Smooth muscle cell (in vitro differentiated cells): ENCODE results near the gene CHAC2. TPM values are rescaled to one million over a fixed set of nuclear protein-coding genes. Genes with fewer than 3 reads are reported as not detected.

ENCODE experiments used
- DNase-seq: peaks from one replicate; lab custom pipeline; 2025; ENCODE audit not compliant: unreplicated experiment; lab: John Stamatoyannopoulos, UW
- H2AFZ ChIP-seq: fragments of 200-600 bp; sonication (generic); 2 replicates; pipeline ENCODE4 v1.6.0; 2016; ENCODE audit warnings: antibody characterized with exemption, low read depth, mild to moderate bottlenecking
- H3F3A ChIP-seq: fragments of 200-600 bp; sonication (generic); 2 replicates; pipeline ENCODE4 v1.6.0; 2017; ENCODE audit warnings: antibody characterized with exemption, low read depth
- H3K27ac ChIP-seq: fragments of 200-600 bp; sonication (generic); 2 replicates; pipeline ENCODE4 v1.5.1; 2016; ENCODE audit warnings: low read depth, mild to moderate bottlenecking
- H3K27me3 ChIP-seq: fragments of 200-600 bp; sonication (generic); 2 replicates; pipeline ENCODE4 v1.6.1; 2016; ENCODE audit warnings: low read depth, mild to moderate bottlenecking
- H3K36me3 ChIP-seq: fragments of 200-600 bp; sonication (generic); 2 replicates; pipeline ENCODE4 v1.5.1; 2016; ENCODE audit warnings: low read depth
- H3K4me1 ChIP-seq: fragments of 200-600 bp; sonication (generic); 2 replicates; pipeline ENCODE4 v1.5.1; 2016; ENCODE audit warnings: low read depth
- H3K4me2 ChIP-seq: fragments of 200-600 bp; sonication (generic); 2 replicates; pipeline ENCODE4 v1.6.0; 2016; ENCODE audit warnings: mild to moderate bottlenecking
- H3K4me3 ChIP-seq: fragments of 200-600 bp; sonication (generic); 2 replicates; pipeline ENCODE4 v1.5.1; 2016; ENCODE audit warnings: mild to moderate bottlenecking
- H3K79me2 ChIP-seq: fragments of 200-600 bp; sonication (generic); 2 replicates; pipeline ENCODE4 v1.6.0; 2016; ENCODE audit warnings: low read depth, mild to moderate bottlenecking
- H3K9ac ChIP-seq: fragments of 200-600 bp; sonication (generic); 2 replicates; pipeline ENCODE4 v1.6.0; 2016; ENCODE audit warnings: low read depth
- H3K9me3 ChIP-seq: fragments of 200-600 bp; sonication (generic); replicated peaks from 2 replicates; pipeline ENCODE4 v1.5.1; 2016; ENCODE audit warnings: low read depth
- H4K20me1 ChIP-seq: fragments of 200-600 bp; sonication (generic); 2 replicates; pipeline ENCODE4 v1.6.0; 2016; ENCODE audit warnings: low read depth
- CTCF ChIP-seq: fragments of 200-600 bp; sonication (generic); IDR thresholded peaks from 2 replicates; pipeline ENCODE4 v1.5.1; 2017; ENCODE audit warnings: borderline replicate concordance, mild to moderate bottlenecking, antibody characterized with exemption; ENCODE audit not compliant: insufficient read depth, poor library complexity, severe bottlenecking
- WGBS: methylation state at CpG from one replicate; pipeline ENCODE4 v1.1.7; 2016; ENCODE audit warnings: low lambda C conversion rate; 5-methylcytosine and 5-hydroxymethylcytosine counted together
- polyA plus RNA-seq: library from polyadenylated mRNA; unstranded; fragments of >200 nt; fragmentation: Nextera tagmentation; extraction: Ambion mirVana; gene quantifications from 2 replicates; pipeline ENCODE4 v1.2.1, GENCODE V29; 2016
- total RNA-seq: library from RNA; depleted of rRNA; stranded (reverse); fragments of >200 nt; gene quantifications from 2 replicates; pipeline ENCODE4 v1.2.3, GENCODE V29; 2014

CHAC2 gene
- total and polyA plus RNA-seq, 2 experiments from 2014 or later: 0.54 to 0.97 TPM

GRCh38 chr2:53769318-53769945 lies 1.8 kb downstream of the CHAC2 start:
- no peak overlapping the region for H2AFZ ChIP-seq
- H4K20me1 ChIP-seq: peaks cover 27% of the 10 kb centered on the region
- no peaks in the 10 kb centered on the region for H3K27me3 ChIP-seq
- H3K4me1 ChIP-seq: peaks cover 12% of the 10 kb centered on the region
- no peak for TF ChIP-seq CTCF
- H3K4me3 ChIP-seq: no peak overlapping the region
- DNase-seq: no peak
- H3K9me3 ChIP-seq: no peaks in the 10 kb centered on the region
- peaks cover 5% of the 10 kb centered on the region for H3F3A ChIP-seq
- no peak overlapping the region for H3K4me2 ChIP-seq
- no peaks in the 10 kb centered on the region for H3K36me3 ChIP-seq
- peaks cover 34% of the 10 kb centered on the region for H3K79me2 ChIP-seq
- H3K9ac ChIP-seq: no peak overlapping the region
- no peak overlapping the region for H3K27ac ChIP-seq
- WGBS: 95% methylated on average over 15 of the region's 15 CpGs

- no peak for TF ChIP-seq CTCF
- Histone ChIP-seq H3K4me3 (no peak overlapping the region), H3K9me3 (no peaks in the 10 kb centered on the region), H3K36me3 (no peaks in the 10 kb centered on the region), H3K79me2 (peaks cover 42% of the 10 kb centered on the region), H2AFZ (no peak overlapping the region), H3F3A (peaks cover 5% of the 10 kb centered on the region), H3K4me1 (peaks cover 12% of the 10 kb centered on the region), H3K27me3 (no peaks in the 10 kb centered on the region), H3K4me2 (no peak overlapping the region), H3K9ac (no peak overlapping the region), H4K20me1 (peaks cover 33% of the 10 kb centered on the region), H3K27ac (no peak overlapping the region)
- DNase-seq: no peak
- WGBS: 88% methylated on average over 4 of the region's 4 CpGs
Observed at GRCh38 chr2:53770264-53770663, 2.7 kb downstream of the CHAC2 start.

GRCh38 chr2:53777134-53777533 lies 9.5 kb downstream of the CHAC2 start:
- peak overlapping the region; percentile 12 for H3K27ac ChIP-seq
- no peaks in the 10 kb centered on the region for H3K36me3 ChIP-seq
- no peak overlapping the region for H2AFZ ChIP-seq
- no peaks in the 10 kb centered on the region for H3K27me3 ChIP-seq
- TF ChIP-seq CTCF: no peak
- WGBS: 42% methylated on average over 1 of the region's 1 CpG
- peaks cover 44% of the 10 kb centered on the region for H4K20me1 ChIP-seq
- no peaks in the 10 kb centered on the region for H3F3A ChIP-seq
- peak overlapping the region; percentile 45 for H3K4me2 ChIP-seq
- no peak overlapping the region for H3K4me3 ChIP-seq
- no peak overlapping the region for H3K9ac ChIP-seq
- no peaks in the 10 kb centered on the region for H3K9me3 ChIP-seq
- no peaks in the 10 kb centered on the region for H3K4me1 ChIP-seq
- no peak for DNase-seq
- H3K79me2 ChIP-seq: peaks cover 81% of the 10 kb centered on the region
